A549 (cell line): Measurements from ENCODE around the gene TRIM38. TPM values are rescaled to one million over a fixed set of nuclear protein-coding genes. Genes with fewer than 3 reads are reported as not detected.

ENCODE experiments used
- ATAC-seq, 2 experiments: fragments of 200-7000 bp in 1 of 2; fragments of >200 bp in 1 of 2; cut with Nextera tagmentation in 1 of 2; cut with Tn5 transposase in 1 of 2; 3 replicates each; pipeline versions ENCODE4 v1.8.0 to v1.9.1; 2018 to 2020; ENCODE audit warnings: mild to moderate bottlenecking in 1 of 2, moderate library complexity in 1 of 2
- CTCF ChIA-PET: fragments of 300-600 bp; sonication (Branson Sonifier 250); formaldehyde crosslinking; extraction: SDS; loops from one replicate; lab custom pipeline; 2021; ENCODE audit warnings: antibody characterized with exemption, inconsistent platforms; lab: Yijun Ruan, JAX
- POLR2A ChIA-PET: fragments of 350-600 bp; formaldehyde crosslinking; extraction: SDS; loops from one replicate; lab custom pipeline; 2021; ENCODE audit warnings: antibody characterized with exemption, inconsistent platforms; lab: Yijun Ruan, JAX
- DNase-seq, 2 experiments: peaks; one replicate each; pipeline versions ENCODE4 v3.0.0 to v3.0.0-alpha.2; 2011 to 2016; ENCODE audit warnings: low read depth in 1 of 2, low spot score in 1 of 2
- FAIRE-seq: peaks from 2 replicates; lab custom pipeline; 2011; peaks lifted over from hg19 to GRCh38; lab: Jason Lieb, UNC
- H3K27ac ChIP-seq, 2 experiments: fragments of >200 bp; sonication (Bioruptor Twin); formaldehyde crosslinking; 3 replicates each; pipeline ENCODE4 v1.5.1; 2016 to 2017
- H3K4me1 ChIP-seq: fragments of >200 bp; sonication (Bioruptor Twin); formaldehyde crosslinking; 3 replicates; pipeline ENCODE4 v1.6.1; 2016
- H3K4me2 ChIP-seq: fragments of >200 bp; sonication (Bioruptor Twin); formaldehyde crosslinking; 3 replicates; pipeline ENCODE4 v1.6.1; 2016
- H3K4me3 ChIP-seq: fragments of >200 bp; sonication (Bioruptor Twin); formaldehyde crosslinking; 3 replicates; pipeline ENCODE4 v1.5.1; 2016
- H3K9me3 ChIP-seq: fragments of >200 bp; sonication (Bioruptor Twin); formaldehyde crosslinking; 3 replicates; pipeline ENCODE4 v1.6.1; 2016
- BHLHE40 ChIP-seq: IDR thresholded peaks from 2 replicates; pipeline ENCODE4 v1.6.1; 2012; ENCODE audit warnings: low read depth, low read length, inconsistent platforms
- CBX8 ChIP-seq: fragments of 200-600 bp; sonication (generic); IDR thresholded peaks from 2 replicates; pipeline ENCODE4 v1.6.1; 2016
- CEBPB ChIP-seq, 2 experiments: fragments of >200 bp in 1 of 2; sonication (Bioruptor Twin) in 1 of 2; formaldehyde crosslinking in 1 of 2; IDR thresholded peaks; 2 replicates each; pipeline ENCODE4 v1.6.1; 2012 to 2016
- CHD4 ChIP-seq: fragments of 200-600 bp; sonication (generic); IDR thresholded peaks from 2 replicates; pipeline ENCODE4 v1.6.1; 2016; ENCODE audit warnings: antibody characterized with exemption, mild to moderate bottlenecking, borderline replicate concordance
- CTCF ChIP-seq: fragments of >200 bp; sonication (Bioruptor Twin); formaldehyde crosslinking; IDR thresholded peaks from 3 replicates; pipeline ENCODE4 v1.5.1; 2016
- E2F6 ChIP-seq: IDR thresholded peaks from 2 replicates; pipeline ENCODE4 v1.6.1; 2012; ENCODE audit warnings: low read depth, borderline replicate concordance
- EHF ChIP-seq: fragments of 250-450 bp; sonication (Bioruptor Pico); IDR thresholded peaks from 2 replicates; pipeline ENCODE4 v1.5.0; 2020; ENCODE audit warnings: mild to moderate bottlenecking
- EP300 ChIP-seq, 2 experiments: fragments of >200 bp; sonication (Bioruptor Twin); formaldehyde crosslinking; IDR thresholded peaks; 2 replicates in 1 of 2; 3 replicates in 1 of 2; pipeline ENCODE4 v1.6.1; 2016 to 2017
- ESRRA ChIP-seq: fragments of 150-350 bp; IDR thresholded peaks from 2 replicates; pipeline ENCODE4 v1.6.1; 2014; ENCODE audit warnings: mild to moderate bottlenecking, low read length, borderline replicate concordance
- FOSL2 ChIP-seq, 2 experiments: fragments of 450-650 bp in 1 of 2; fragments of >200 bp in 1 of 2; sonication (Bioruptor Twin) in 1 of 2; formaldehyde crosslinking; IDR thresholded peaks; 2 replicates each; pipeline versions ENCODE4 v1.5.0 to v1.6.1; 2016 to 2020; ENCODE audit warnings: mild to moderate bottlenecking in 1 of 2, moderate library complexity in 1 of 2
- FOXS1 ChIP-seq: fragments of 250-450 bp; sonication (Bioruptor Pico); IDR thresholded peaks from 2 replicates; pipeline ENCODE4 v1.5.0; 2020; ENCODE audit warnings: mild to moderate bottlenecking, moderate library complexity
- GATA3 ChIP-seq: IDR thresholded peaks from 2 replicates; pipeline ENCODE4 v1.6.1; 2012; ENCODE audit warnings: borderline replicate concordance
- HEYL ChIP-seq: fragments of 250-450 bp; sonication (Bioruptor Pico); IDR thresholded peaks from 2 replicates; pipeline ENCODE4 v1.8.0; 2021; ENCODE audit warnings: mild to moderate bottlenecking, moderate library complexity
- HOXA7 ChIP-seq: fragments of 250-450 bp; sonication (Bioruptor Pico); IDR thresholded peaks from 2 replicates; pipeline ENCODE4 v1.5.0; 2020; ENCODE audit warnings: mild to moderate bottlenecking, moderate library complexity
- HOXB13 ChIP-seq: fragments of 250-450 bp; sonication (Bioruptor Pico); IDR thresholded peaks from 2 replicates; pipeline ENCODE4 v1.5.0; 2020; ENCODE audit warnings: low read depth, mild to moderate bottlenecking, moderate library complexity
- JUN ChIP-seq, 2 experiments: fragments of >200 bp; sonication (Bioruptor Twin); formaldehyde crosslinking; IDR thresholded peaks; 2 replicates in 1 of 2; 3 replicates in 1 of 2; pipeline ENCODE4 v1.6.1; 2016 to 2017
- JUNB ChIP-seq: fragments of >200 bp; sonication (Bioruptor Twin); formaldehyde crosslinking; IDR thresholded peaks from 2 replicates; pipeline ENCODE4 v1.6.1; 2016
- KDM1A ChIP-seq: fragments of 200-600 bp; sonication (generic); IDR thresholded peaks from 2 replicates; pipeline ENCODE4 v1.6.1; 2016; ENCODE audit warnings: low read depth, mild to moderate bottlenecking
- MAFK ChIP-seq: fragments of 450-650 bp; IDR thresholded peaks from 2 replicates; pipeline ENCODE4 v1.6.1; 2014; ENCODE audit not compliant: partially characterized antibody
- MAX ChIP-seq: IDR thresholded peaks from 2 replicates; pipeline ENCODE4 v1.6.1; 2012
- MAZ ChIP-seq: fragments of 150-350 bp; IDR thresholded peaks from 2 replicates; pipeline ENCODE4 v1.6.1; 2014; ENCODE audit warnings: antibody characterized with exemption, low read depth, low read length, borderline replicate concordance
- MYC ChIP-seq: IDR thresholded peaks from 2 replicates; pipeline ENCODE4 v1.6.1; 2012; ENCODE audit warnings: mild to moderate bottlenecking, inconsistent platforms, low read length, improper control_type of control experiment, borderline replicate concordance
- PHF8 ChIP-seq: fragments of 200-600 bp; sonication (generic); IDR thresholded peaks from 2 replicates; pipeline ENCODE4 v1.6.1; 2016; ENCODE audit warnings: low read depth, mild to moderate bottlenecking, antibody characterized with exemption, moderate library complexity, borderline replicate concordance
- POLR2A ChIP-seq: IDR thresholded peaks from 2 replicates; pipeline ENCODE4 v1.6.1; 2012; ENCODE audit warnings: mild to moderate bottlenecking, low read length
- RARB ChIP-seq: fragments of 250-450 bp; sonication (Bioruptor Pico); IDR thresholded peaks from 2 replicates; pipeline ENCODE4 v1.8.0; 2021; ENCODE audit warnings: mild to moderate bottlenecking, moderate library complexity
- RCOR1 ChIP-seq: fragments of 150-350 bp; IDR thresholded peaks from 2 replicates; pipeline ENCODE4 v1.6.1; 2014; ENCODE audit warnings: antibody characterized with exemption, low read length, low read depth
- REST ChIP-seq: fragments of 200-600 bp; sonication (generic); IDR thresholded peaks from 2 replicates; pipeline ENCODE4 v1.6.1; 2016; ENCODE audit warnings: antibody characterized with exemption, mild to moderate bottlenecking, moderate library complexity
- RFX5 ChIP-seq: fragments of 450-650 bp; IDR thresholded peaks from 2 replicates; pipeline ENCODE4 v1.7.1; 2014; ENCODE audit warnings: antibody characterized with exemption, mild to moderate bottlenecking, moderate library complexity
- RNF2 ChIP-seq: fragments of 200-600 bp; sonication (generic); IDR thresholded peaks from 2 replicates; pipeline ENCODE4 v1.6.1; 2016; ENCODE audit warnings: low read depth, mild to moderate bottlenecking, antibody characterized with exemption, moderate library complexity, borderline replicate concordance
- SMC3 ChIP-seq: fragments of >200 bp; sonication (Bioruptor Twin); formaldehyde crosslinking; IDR thresholded peaks from 3 replicates; pipeline ENCODE4 v1.6.1; 2018; ENCODE audit warnings: inconsistent platforms
- TFCP2L1 ChIP-seq: fragments of 250-450 bp; sonication (Bioruptor Pico); IDR thresholded peaks from 2 replicates; pipeline ENCODE4 v1.5.0; 2021; ENCODE audit warnings: mild to moderate bottlenecking
- USF2 ChIP-seq: fragments of 450-650 bp; IDR thresholded peaks from 2 replicates; pipeline ENCODE4 v1.6.1; 2014; ENCODE audit warnings: antibody characterized with exemption
- ZFP36 ChIP-seq: fragments of 450-650 bp; IDR thresholded peaks from 2 replicates; pipeline ENCODE4 v1.6.1; 2014; ENCODE audit warnings: borderline replicate concordance; ENCODE audit not compliant: partially characterized antibody
- ZNF302 ChIP-seq: fragments of 250-450 bp; sonication (Bioruptor Pico); IDR thresholded peaks from 2 replicates; pipeline ENCODE4 v1.9.0; 2021; ENCODE audit warnings: inconsistent platforms, mild to moderate bottlenecking, moderate library complexity
- ZSCAN20 ChIP-seq: fragments of 250-450 bp; sonication (Bioruptor Pico); IDR thresholded peaks from 2 replicates; pipeline ENCODE4 v1.8.0; 2022; ENCODE audit warnings: mild to moderate bottlenecking, moderate library complexity
- WGBS: methylation state at CpG from one replicate; pipeline ENCODE4 v1.1.6; 2017; ENCODE audit errors: missing lambda C conversion rate; 5-methylcytosine and 5-hydroxymethylcytosine counted together
- polyA plus RNA-seq, 4 experiments: library from polyadenylated mRNA; depleted of rRNA in 3 of 4; stranded (reverse); fragments of >200 nt; fragmentation: RNase III in 1 of 4; extraction: RNeasy Plus Mini Kit Qiagen cat#74134 plus additional on column Dnase treatment in 1 of 4; gene quantifications; 2 replicates in 3 of 4; 3 replicates in 1 of 4; pipeline ENCODE4 v1.2.3, GENCODE V29; 2011 to 2017

TRIM38 gene
- polyA plus RNA-seq, 2 of the 4 experiments (the other 2 are of a cell fraction), result 1.7 to 3.4 TPM

GRCh38 chr6:26028746-26029569 is 66.4 kb downstream of the TRIM38 start:
- 3% methylated on average over 10 of the region's 10 CpGs for whole genome bisulfite sequencing
- Histone ChIP-seq H3K4me2 (peak overlapping the region; percentile 94), H3K4me1 (peaks cover 42% of the 10 kb centered on the region)
- TF ChIP-seq REST (no peak), CBX8 (no peak), RFX5 (no peak), E2F6 (no peak), SMC3 (no peak), ZSCAN20 (no peak), FOSL2 (IDR thresholded peaks at IDR 0.05) (no peak), FOSL2 (CRISPR knock-in tag; IDR thresholded peaks at IDR 0.05) (no peak), TFCP2L1 (CRISPR knock-in tag) (no peak), ZNF302 (CRISPR knock-in tag) (peak; percentile 66; the same call in 1 of the 2 replicates), HOXB13 (CRISPR knock-in tag) (peak; percentile 93; the same call in 1 of the 2 replicates), HOXA7 (0 out of 2 replicates have a peak, but pooled peaks have one; percentile 52), MYC (no peak), MAX (no peak), MAFK (no peak), RNF2 (no peak), JUNB (no peak), GATA3 (no peak), POLR2A (0 out of 2 replicates have a peak, but pooled peaks have one; percentile 10), CEBPB (IDR thresholded peaks at IDR 0.05) (no peak), RARB (CRISPR knock-in tag) (0 out of 2 replicates have a peak, but pooled peaks have one; percentile 48), BHLHE40 (no peak), ESRRA (no peak), MAZ (no peak), ZFP36 (no peak), EHF (CRISPR knock-in tag) (peak; percentile 83), EP300 (IDR thresholded peaks at IDR 0.05) (no peak), PHF8 (no peak), CHD4 (no peak), HEYL (peak; percentile 89), RCOR1 (no peak), CTCF (no peak), FOXS1 (CRISPR knock-in tag) (no peak), USF2 (no peak), JUN (IDR thresholded peaks at IDR 0.05) (peak in 1 of 2 experiments; percentile 50; a peak in 2 of 5 replicates), KDM1A (no peak)

More at GRCh38 chr6:26028746-26029569, 66.4 kb downstream of the TRIM38 start:
- no peaks in the 10 kb centered on the region for H3K9me3 ChIP-seq
- ChIA-PET POLR2A (interaction anchor here (0.9 to 10.6 kb wide), 7 partner anchors 9 to 1864 kb away, joined by 3 to 238 read pairs (median 35); a partner anchor contains a TSS), CTCF (interaction anchor here (1.5 kb wide), 1 partner anchor 36 kb away, joined by 4 read pairs; no protein-coding TSS in a partner anchor)
- DNase-seq (peak in 1 of 2 experiments; percentile 46), ATAC-seq (no peak), FAIRE-seq (no peak)
- H3K27ac ChIP-seq, result peak overlapping the region; percentile 95 to 100
- peak overlapping the region; percentile 56; the same call in 1 of the 3 replicates for H3K4me3 ChIP-seq
